Stimulated activated CD4-positive, alpha-beta T cell treated with anti-CD3 and anti-CD28 coated beads, Interleukin-15, amount 100 ng/mL, for 24 hours (primary cell): ENCODE results near the gene SLC6A9.

ENCODE experiments used
- DNase-seq: peaks from one replicate; pipeline ENCODE4 v3.0.0-alpha.2; 2020

Gene SLC6A9

DNA sequence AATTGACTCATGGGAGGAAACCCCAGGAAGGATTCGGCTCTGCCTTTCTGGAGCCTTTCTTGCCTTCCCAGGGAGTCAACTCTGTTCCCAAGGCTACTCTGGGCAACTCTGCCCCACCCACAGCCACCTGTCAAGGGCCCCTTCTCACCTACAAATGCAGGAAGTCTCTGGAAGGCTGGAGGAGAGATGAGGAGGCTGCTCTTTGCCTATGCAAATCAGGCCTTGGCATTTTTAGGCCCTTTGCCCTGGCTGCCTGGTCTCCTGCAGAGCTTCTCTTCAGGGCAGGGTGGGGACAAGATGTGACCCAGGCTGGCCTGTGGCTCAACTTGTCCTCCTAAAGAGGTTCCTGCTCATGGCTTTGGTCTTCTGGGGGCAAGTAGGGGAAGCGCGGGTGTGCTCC, 5.4 kb downstream of the SLC6A9 start:
- no peak for DNase-seq

GRCh38 chr1:44024903-44025525, 6.2 kb downstream of the SLC6A9 start:
- DNase-seq = no peak

DNA sequence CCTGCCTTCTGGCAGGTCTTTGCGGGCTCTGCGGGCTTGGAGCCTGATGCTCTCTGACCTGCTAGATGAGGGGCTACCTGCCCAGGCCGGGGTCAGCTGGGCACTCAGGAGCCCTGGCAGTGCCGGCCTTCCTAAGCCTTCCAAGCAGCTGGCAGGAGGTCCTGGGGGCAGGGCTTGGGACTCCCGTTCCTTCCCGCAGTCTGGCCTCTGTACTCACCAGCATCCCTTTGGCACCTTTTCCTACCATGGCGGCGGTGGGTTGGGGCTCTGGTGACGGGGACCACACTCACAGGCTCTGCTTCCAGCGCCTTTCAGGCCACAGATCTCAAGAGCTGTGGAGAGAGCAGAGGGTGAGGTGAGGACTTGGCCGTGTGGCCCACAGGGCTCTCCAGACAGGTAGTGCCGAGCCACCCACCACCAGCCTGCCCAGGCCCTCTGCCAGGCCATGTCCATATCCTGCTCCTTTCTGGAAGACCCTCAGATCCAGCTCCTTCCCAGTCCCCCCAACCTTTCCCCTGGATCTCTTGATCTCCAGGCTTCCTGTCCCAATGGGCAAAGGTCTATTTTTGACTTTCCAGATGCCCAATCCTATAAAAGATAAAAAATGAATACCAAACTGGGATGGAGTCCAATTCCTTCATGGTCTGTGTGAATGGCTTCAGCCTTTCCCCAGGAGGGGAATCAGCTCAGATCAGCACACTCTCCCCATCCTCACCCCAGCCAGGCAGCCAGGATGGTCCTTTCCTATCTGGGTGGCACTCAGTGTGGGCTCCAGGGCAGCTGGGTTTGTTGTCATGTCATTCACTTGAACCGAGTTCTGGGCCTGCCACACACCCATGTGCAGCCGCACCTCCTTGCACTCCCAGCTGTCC, 7.0 kb downstream of the SLC6A9 start:
- no peak for DNase-seq

- DNase-seq = no peak
These were observed 9.5 kb downstream of the SLC6A9 start for GRCh38 chr1:44021581-44022321.

DNA sequence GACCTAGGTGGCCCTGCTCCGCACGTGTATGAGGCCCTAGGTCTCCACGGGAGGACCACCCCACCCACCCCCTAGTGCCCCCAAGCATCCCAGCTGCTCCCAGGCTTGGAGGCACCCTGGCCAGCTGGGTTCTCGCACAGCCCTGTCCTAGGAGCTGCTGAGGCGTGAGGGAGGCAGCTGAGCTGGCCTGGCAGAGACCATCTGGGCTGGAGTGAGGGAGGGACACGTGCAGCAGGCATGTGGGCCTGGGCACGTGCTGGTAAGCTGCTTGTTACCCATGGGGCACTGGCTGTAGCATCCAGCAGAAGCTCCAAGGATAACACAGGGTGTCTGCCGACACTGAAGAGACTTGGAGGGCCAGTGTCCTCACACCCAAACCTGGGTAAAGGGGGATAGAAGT, 10.1 kb downstream of the SLC6A9 start:
- no peak for DNase-seq

DNA sequence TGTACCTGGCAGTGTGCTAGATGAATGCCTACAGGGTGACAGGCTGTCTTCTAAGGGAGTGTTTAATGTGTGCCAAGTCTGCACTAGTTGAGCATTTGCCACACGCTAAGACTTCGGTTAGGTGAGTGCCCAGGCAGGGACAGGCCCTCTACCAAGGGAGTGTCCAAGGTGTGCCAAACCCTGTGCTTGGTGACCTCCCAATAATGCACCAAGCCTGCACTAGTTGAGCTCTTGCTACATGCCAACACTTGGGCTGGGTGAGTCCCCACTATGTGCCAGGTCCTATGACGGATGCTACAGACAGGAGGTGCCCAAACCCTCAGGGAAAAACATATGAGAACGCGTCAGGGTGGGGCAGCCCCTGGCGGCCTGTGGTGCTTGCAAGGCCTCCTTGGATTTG, 10.8 kb downstream of the SLC6A9 start:
- no peak for DNase-seq

DNA sequence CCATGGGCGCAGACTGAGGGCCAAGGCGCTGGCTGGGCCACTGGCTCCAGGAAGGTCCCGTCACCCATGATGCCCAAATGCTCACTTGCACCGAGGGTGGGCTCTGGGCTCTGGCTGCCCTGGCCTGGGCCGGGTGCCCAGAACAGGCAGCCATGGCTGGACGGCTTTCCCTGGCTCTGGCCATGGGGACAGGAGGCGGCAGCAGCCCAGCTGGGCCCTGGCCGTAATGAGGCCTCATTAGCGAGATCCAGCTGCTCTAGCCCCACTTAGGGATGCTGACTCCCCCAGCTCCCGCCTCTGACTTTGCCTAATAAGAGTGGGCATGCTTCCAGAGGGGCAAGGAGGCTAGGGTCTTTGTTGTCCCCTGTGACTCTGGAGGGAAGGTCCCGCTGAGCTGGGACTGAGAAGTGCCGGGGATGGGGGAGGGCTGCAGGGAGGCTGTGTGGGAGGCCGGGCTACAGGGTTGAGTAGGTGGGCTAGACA, 11.8 kb downstream of the SLC6A9 start:
- DNase-seq = no peak

DNA sequence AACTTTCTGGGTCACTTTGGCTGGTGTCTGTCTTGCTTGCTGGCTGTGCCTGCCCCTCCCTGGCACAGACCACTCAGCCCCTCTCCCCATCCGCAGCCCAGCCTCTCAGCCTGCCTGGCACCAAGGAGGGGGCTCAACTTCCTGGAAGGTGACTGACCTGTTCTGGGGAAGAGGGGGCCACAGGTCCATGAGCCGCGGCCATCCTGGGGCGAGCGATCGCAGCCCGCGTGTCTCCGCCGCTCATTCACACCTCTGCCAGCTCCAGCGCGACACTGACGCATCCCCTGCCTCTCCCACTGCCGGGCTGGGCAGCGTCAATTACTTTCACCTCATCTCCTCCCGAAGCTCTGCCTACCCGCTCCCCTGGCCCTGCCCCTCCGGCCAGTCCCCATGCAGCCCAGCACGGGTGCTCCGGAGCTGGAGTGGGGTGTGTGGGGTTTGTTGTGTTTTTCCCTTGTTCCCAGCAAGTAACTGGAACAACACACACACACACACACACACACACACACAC, 14.3 kb downstream of the SLC6A9 start:
- no peak for DNase-seq

GRCh38 chr1:44016041-44016889, 15.0 kb downstream of the SLC6A9 start:
- no peak for DNase-seq

DNA sequence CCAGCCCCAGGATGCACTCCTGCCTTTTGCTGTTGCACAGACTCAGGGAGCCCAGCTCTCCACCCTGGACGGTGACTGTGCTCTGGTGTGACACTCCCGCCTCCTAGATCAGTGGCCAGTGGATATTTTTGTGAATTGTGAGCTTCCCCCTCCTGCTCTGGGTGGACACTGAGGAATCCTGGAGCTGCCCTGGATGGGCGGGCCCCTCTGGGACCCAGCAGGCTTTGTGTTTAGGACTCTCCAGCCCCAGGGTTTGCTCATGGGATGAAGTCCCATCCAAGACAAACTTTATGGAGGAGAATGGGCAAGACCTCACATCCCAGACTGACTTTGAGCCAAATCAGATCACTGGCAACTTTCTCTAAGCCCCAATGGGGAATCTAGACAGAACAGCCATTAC, 16.1 kb downstream of the SLC6A9 start:
- no peak for DNase-seq

DNA sequence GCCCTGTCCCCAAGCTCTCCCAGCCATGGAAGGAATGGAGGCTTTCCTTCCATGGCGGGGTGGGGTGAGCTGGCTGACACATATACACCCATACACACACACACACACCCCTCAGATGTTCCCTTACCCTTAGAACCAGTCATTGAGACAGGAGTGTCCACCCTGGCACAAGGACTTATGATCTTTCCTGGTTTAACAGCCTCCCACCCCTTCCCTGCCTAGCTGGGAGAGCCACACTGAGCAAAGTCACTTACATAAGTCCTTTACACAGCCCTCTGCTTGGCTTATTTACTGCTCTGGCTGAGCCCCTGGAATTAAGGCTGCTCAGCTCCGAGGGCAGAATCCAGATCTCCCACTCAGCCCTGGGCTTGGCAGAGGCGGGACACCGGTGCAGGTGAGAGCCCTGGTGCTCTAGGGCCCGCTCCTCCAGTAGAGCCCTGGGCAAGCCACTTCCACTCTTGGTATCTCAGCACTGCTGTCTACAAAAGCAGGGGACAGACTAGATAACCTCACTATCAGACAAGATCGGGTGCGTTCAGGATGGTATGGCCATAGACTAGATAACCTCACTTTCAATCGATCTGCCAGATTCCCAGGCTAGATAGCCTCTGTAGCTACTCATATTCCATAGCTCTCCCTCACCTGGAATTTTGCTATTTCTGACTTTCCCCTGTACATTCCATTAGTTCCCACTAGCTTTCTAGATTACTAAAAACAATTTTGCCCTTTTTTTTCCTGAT, 16.7 kb downstream of the SLC6A9 start:
- no peak for DNase-seq

DNA sequence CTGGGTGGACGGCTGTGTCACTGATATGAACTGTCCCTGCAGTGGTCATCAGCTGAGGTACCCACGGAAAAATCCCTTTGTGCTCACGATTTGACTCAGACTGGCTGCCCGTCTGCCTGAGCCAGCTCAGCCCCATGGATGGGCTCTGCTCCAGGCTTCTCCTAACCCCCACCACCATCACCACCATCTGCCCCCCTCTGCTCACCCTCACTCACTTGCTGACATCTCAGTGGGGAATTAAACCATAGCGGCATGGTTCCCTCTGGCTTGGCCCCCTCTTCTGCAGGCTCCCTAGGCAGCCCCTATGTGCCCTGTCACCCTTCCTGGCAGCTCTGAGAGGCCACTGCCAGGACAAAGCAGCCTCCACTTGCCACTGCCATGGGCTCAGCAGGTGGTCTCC, 17.3 kb downstream of the SLC6A9 start:
- no peak for DNase-seq

GRCh38 chr1:44012941-44013609, 18.2 kb downstream of the SLC6A9 start:
- DNase-seq = no peak

- DNase-seq = no peak
These were observed 18.9 kb downstream of the SLC6A9 start for GRCh38 chr1:44012404-44012803.

DNA sequence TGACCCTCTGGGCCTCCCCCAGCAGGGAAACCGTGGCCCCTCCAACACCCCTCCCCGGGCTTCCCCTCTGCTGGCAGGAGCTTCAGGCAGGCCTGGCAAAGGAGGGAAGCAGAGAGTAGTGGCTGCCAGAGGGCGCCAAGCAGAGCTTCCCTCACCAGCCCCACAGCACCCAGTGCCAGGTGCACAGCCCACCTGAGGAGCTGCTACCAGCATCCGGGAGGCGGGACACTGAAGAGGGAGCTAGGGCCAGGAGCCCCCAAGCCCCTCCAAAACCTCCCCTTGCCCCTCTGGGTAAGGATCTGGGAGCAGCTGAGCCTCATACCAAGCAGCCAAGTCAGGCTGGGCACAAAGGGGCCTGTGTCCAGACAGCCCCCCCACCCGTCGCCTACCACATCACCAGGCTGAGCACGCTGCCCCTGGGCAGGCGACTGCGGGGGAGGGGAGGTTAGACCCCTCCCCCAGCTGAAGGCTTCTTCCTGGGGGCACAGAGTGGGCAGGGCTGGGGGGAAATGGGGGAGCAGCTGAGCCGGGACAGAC, 20.3 kb downstream of the SLC6A9 start:
- DNase-seq = no peak

DNA sequence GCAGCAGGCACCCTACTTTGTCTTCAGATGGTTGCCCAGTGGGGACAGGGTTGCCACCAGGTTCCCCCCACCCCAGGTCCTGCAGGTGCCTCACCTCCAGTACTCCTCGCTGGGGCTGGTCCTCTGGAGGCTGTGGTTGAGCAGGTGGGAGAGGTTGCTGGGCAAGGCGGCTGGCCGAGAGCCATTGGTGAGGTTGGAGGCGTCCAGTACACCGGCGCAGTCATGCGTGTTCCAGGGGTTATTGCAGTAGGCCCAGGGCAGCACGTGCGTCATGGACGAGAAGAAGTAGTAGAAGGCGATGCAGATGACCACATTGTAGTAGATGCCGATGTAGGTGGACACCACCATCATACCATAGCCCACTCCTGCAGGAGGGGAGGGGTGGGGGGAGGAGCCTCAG, 23.0 kb downstream of the SLC6A9 start:
- no peak for DNase-seq

GRCh38 chr1:44002606-44003157, 28.6 kb downstream of the SLC6A9 start:
- DNase-seq = no peak

- DNase-seq = no peak
These were observed 29.1 kb downstream of the SLC6A9 start for GRCh38 chr1:44002165-44002564.

GRCh38 chr1:44000122-44000665, 31.1 kb downstream of the SLC6A9 start:
- no peak for DNase-seq

- no peak for DNase-seq
These were observed 31.8 kb downstream of the SLC6A9 start for GRCh38 chr1:43999455-43999854.
